ENCODE measurements around the gene AFAP1L1.

Gene AFAP1L1

DNA sequence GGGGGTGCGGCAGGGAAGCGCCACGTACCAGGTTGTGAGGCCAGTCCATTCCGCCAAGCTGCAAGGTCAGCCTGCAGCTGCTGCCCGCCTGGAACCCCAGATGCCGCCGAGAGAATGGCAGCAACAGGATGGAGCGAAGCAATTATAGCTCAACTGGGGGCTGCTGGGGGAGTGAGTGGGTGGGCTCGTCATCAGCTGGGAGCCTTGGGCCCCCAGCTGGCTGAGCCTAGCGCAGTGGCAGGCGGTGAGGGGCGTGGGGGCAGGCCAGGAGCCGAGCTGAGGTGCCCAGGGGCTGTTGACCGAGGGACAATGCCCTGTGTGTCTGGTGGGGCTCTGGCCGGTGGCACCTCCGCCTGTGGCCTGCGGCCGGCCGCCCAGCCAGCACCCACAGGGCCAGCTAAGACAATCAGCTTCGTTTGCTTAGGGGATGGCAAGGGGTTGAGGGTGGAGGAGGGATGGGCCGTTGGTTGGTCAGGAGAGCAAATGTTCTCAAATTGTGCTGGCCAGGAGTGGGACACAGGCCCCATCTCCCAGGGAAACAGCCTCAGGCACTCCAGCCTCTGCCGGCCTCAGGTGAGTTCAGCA lies 107.6 kb downstream of the AFAP1L1 start, which contains the start of gene IL17B:
IL17B (minus strand) TSS at position 116 of the 585 bp plus-strand sequence; CDS start at position 49, 67 bp downstream.
- H3K27me3 ChIP-seq (ENCODE audit: control insufficient read depth, insufficient read depth, low read length), result peaks cover 12% of the 10 kb centered on the region
- H3K4me2 ChIP-seq (ENCODE audit: low read length), result no peak within 1 kb of the TSS
- H3K9me3 ChIP-seq (replicated peaks; ENCODE audit: low read length), result no peaks in the 10 kb centered on the region
- H3K4me1 ChIP-seq (ENCODE audit: control insufficient read depth, insufficient read depth, low read length), result no peaks in the 10 kb centered on the region
- H3K4me3 ChIP-seq (ENCODE audit: low read length), result no peak within 1 kb of the TSS
- no peaks in the 10 kb centered on the region for H3K36me3 ChIP-seq (ENCODE audit: insufficient read depth, low read length)
- no peak within 1 kb of the TSS for H3K9ac ChIP-seq (ENCODE audit: low read depth, low read length)

DNA sequence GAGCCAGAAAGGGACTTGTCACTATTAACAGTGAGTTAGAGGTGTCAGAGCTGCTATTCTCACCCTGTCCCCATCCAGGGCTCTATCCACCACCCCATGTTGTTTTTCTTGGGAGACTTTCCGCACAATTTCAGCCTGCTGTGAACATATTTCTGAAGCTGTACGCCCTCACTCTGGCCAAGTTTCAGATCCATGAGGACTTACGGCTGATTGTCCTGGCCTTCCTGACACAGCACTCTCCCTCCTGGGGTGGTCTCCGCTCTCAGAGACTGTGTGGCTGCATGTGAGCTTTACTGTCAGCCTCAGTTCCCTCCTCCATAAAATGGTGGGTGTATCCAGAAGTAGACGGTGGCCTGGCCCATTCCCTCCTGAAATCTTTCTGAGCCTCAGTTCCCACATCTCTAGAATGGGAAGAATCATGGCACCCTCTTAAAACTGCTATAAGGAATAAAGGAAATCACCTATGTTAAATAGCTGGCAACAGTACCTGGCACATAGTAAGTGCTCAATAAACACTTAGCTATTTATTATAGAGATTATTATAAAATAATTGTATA lies 108.2 kb downstream of the AFAP1L1 start:
- H3K27me3 ChIP-seq (ENCODE audit: control insufficient read depth, insufficient read depth, low read length), result peaks cover 12% of the 10 kb centered on the region
- H3K4me3 ChIP-seq (ENCODE audit: low read length), result no peak overlapping the region
- H3K4me1 ChIP-seq (ENCODE audit: control insufficient read depth, insufficient read depth, low read length), result no peaks in the 10 kb centered on the region
- H3K4me2 ChIP-seq (ENCODE audit: low read length), result no peak overlapping the region
- no peaks in the 10 kb centered on the region for H3K9me3 ChIP-seq (replicated peaks; ENCODE audit: low read length)
- no peaks in the 10 kb centered on the region for H3K36me3 ChIP-seq (ENCODE audit: insufficient read depth, low read length)
- no peak overlapping the region for H3K9ac ChIP-seq (ENCODE audit: low read depth, low read length)

DNA sequence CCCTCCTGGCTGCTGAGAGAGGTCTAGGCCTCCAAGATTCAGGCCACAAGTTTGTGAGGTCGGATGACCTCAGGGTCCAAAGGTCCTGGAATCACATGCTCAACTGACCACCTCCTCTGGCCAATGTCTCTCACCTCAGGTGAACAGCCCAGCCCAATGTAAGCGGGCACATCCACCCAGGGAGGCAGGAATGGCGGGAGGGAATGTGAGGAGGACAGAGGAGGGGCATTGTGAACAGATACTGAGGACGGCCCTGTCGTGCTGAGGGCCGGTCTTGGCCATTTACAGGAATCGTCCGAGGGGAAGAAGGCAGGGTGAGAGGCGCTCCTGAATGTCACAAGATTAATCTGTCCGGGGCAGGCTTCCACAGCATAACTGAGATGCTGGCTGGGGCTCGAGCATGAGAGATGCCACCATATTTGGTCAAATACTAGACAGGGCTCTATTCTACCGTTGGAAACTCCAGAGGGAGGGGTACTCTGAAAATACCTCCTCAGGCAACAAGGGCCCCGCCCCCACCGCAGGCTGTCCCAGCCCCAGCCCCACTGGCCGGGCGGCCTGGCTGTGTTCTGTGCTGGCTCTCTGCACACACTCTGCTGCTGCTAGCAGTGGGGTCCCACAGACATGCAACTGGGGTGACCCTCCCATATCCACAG lies 108.9 kb downstream of the AFAP1L1 start:
- Histone ChIP-seq H3K9ac (ENCODE audit: low read depth, low read length) (no peak overlapping the region), H3K36me3 (ENCODE audit: insufficient read depth, low read length) (no peaks in the 10 kb centered on the region), H3K4me2 (ENCODE audit: low read length) (no peak overlapping the region), H3K4me3 (ENCODE audit: low read length) (no peak overlapping the region), H3K4me1 (ENCODE audit: control insufficient read depth, insufficient read depth, low read length) (no peaks in the 10 kb centered on the region), H3K9me3 (replicated peaks; ENCODE audit: low read length) (no peaks in the 10 kb centered on the region), H3K27me3 (ENCODE audit: control insufficient read depth, insufficient read depth, low read length) (peaks cover 12% of the 10 kb centered on the region)

DNA sequence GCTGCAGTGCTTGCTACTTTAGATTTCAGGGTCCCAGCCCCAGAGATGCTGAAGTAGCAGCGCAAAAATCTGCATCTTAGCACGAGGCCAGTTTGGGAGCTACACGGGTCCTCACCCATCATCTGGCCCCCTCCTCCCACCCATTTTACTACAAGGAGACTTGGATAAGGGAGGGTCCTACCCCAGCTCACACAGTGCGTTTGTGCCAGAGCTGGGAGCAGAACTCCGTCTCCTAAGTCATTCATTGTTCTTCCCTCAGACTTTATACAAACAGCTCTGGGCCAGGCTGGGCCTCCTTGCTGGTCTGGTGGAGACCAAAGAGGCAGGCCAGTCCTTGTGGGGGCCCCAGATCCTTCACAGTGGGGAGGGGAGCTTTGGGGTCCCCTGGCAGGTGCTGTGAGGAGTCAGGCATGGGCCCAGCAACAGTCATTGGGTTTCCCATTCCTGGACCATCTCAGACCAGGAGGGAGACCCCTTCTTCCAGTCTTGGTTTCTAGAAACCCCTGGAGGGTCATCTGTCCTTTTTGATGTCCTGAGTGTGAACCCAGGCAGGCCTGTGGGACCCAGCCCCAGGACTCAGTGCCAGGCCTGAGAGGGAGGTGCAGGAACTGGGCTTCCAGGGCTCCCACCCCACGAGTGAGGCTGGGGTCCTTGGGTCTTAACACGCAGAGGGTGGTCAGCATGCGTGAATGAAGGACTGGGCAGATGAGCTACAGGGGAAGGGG lies 109.8 kb downstream of the AFAP1L1 start:
- H3K4me3 ChIP-seq (ENCODE audit: low read length), result no peak overlapping the region
- H3K4me1 ChIP-seq (ENCODE audit: control insufficient read depth, insufficient read depth, low read length), result no peaks in the 10 kb centered on the region
- no peak overlapping the region for H3K4me2 ChIP-seq (ENCODE audit: low read length)
- peaks cover 12% of the 10 kb centered on the region for H3K27me3 ChIP-seq (ENCODE audit: control insufficient read depth, insufficient read depth, low read length)
- no peaks in the 10 kb centered on the region for H3K9me3 ChIP-seq (replicated peaks; ENCODE audit: low read length)
- no peak overlapping the region for H3K9ac ChIP-seq (ENCODE audit: low read depth, low read length)
- no peaks in the 10 kb centered on the region for H3K36me3 ChIP-seq (ENCODE audit: insufficient read depth, low read length)

DNA sequence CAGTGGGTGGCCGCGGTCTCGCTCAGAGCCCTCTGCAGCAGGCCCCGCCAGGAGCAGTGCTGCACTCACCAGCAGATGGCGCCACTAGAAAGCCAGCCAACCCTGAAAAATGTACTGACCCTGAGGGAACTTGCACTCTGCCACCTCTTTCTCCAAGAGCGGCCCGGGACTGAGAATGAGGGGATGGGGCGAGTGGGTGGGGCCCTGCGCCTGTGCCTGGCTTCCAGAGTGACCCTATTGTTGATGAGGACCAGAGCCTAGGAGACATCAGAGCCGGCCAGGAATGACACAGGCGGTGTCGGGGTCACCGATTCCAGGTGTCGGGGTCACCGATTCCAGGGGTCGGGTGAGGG lies 110.3 kb downstream of the AFAP1L1 start:
- no peak overlapping the region for H3K9ac ChIP-seq (ENCODE audit: low read depth, low read length)
- H3K4me3 ChIP-seq (ENCODE audit: low read length), result no peak overlapping the region
- no peaks in the 10 kb centered on the region for H3K36me3 ChIP-seq (ENCODE audit: insufficient read depth, low read length)
- no peaks in the 10 kb centered on the region for H3K4me1 ChIP-seq (ENCODE audit: control insufficient read depth, insufficient read depth, low read length)
- H3K9me3 ChIP-seq (replicated peaks; ENCODE audit: low read length), result no peaks in the 10 kb centered on the region
- H3K4me2 ChIP-seq (ENCODE audit: low read length), result no peak overlapping the region
- H3K27me3 ChIP-seq (ENCODE audit: control insufficient read depth, insufficient read depth, low read length), result peaks cover 12% of the 10 kb centered on the region

DNA sequence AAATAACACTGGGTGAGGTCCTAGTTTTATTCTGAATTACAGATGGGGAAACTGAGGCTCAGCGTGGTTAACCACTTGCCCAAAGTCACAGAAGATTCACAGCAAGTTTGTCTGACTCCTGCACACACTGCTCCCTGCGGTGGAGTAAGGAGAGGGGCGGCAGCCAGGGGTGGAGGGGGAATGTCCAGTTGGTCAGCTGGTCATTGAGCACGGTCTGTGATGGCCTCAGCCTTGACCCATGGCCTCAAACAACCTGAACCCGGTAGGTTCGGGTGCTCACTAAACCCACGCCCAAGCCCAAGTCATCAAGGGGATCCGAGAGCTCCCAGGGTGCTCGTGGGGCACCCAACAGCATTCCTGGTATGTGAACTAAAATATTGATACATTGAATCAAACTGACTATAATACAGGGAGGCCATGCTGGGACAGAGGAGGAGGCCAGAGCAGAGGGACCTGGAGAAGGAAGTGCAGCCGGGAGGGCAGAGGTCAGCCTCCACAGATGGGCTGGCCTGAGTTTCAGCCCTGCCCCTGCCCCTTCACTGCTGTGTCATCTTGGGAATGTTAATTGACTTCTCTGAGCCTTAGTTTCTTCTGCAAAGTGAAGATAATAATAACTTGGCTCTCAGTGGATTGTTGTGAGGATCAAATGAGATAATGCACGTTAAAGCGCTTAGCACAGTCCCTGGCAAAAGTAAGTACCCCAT lies 111.0 kb downstream of the AFAP1L1 start:
- H3K4me2 ChIP-seq (ENCODE audit: low read length), result no peak overlapping the region
- H3K27me3 ChIP-seq (ENCODE audit: control insufficient read depth, insufficient read depth, low read length), result peaks cover 12% of the 10 kb centered on the region
- no peak overlapping the region for H3K9ac ChIP-seq (ENCODE audit: low read depth, low read length)
- no peak overlapping the region for H3K4me3 ChIP-seq (ENCODE audit: low read length)
- no peaks in the 10 kb centered on the region for H3K9me3 ChIP-seq (replicated peaks; ENCODE audit: low read length)
- H3K36me3 ChIP-seq (ENCODE audit: insufficient read depth, low read length), result no peaks in the 10 kb centered on the region
- H3K4me1 ChIP-seq (ENCODE audit: control insufficient read depth, insufficient read depth, low read length), result peaks cover under 1% of the 10 kb centered on the region

DNA sequence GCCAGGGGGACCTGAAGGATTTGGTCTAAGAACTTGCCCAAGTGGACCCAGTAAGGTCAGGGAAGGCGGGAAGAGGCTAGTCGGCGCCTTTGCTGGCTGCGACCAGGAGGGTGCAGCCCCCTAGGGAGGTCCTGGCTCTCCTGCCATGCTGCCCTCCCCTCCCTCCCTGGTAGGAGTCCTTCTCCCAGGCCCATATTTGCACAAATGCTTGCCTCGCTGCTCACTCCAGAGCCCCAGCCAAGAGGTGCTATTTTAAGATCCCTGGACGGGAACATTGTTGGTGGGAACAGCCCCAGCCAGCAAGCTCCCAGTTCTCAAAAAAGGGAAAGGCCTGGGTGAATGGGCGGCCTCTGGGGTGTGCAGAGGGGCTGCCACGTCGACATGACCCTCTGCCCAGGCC lies 111.7 kb downstream of the AFAP1L1 start:
- Histone ChIP-seq H3K4me2 (ENCODE audit: low read length) (no peak overlapping the region), H3K4me1 (ENCODE audit: control insufficient read depth, insufficient read depth, low read length) (peaks cover 6% of the 10 kb centered on the region), H3K4me3 (ENCODE audit: low read length) (no peak overlapping the region), H3K36me3 (ENCODE audit: insufficient read depth, low read length) (no peaks in the 10 kb centered on the region), H3K9ac (ENCODE audit: low read depth, low read length) (no peak overlapping the region), H3K27me3 (ENCODE audit: control insufficient read depth, insufficient read depth, low read length) (peaks cover 8% of the 10 kb centered on the region), H3K9me3 (replicated peaks; ENCODE audit: low read length) (no peaks in the 10 kb centered on the region)

DNA sequence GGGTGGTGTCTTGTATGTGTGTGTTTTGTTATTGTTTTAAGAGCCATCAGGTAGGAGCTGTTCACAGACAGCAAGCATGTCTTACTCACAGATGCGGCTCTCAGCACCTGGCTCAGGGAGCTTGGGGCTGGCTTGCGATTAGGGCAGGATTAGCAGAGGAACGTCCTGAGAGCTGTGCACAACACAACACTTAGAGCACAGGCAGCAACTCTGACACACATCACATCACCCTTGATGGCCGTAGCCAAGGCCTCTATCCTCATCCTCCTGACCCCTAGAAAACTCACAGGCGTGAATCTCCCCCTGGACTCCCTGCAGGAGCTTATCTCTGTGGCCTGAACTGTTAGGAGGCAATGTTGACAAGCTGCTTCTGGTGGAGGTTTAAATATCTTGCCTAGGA lies 114.5 kb downstream of the AFAP1L1 start:
- no peaks in the 10 kb centered on the region for H3K27me3 ChIP-seq (ENCODE audit: control insufficient read depth, insufficient read depth, low read length)
- H3K4me1 ChIP-seq (ENCODE audit: control insufficient read depth, insufficient read depth, low read length), result peaks cover 6% of the 10 kb centered on the region
- no peak overlapping the region for H3K4me3 ChIP-seq (ENCODE audit: low read length)
- no peak overlapping the region for H3K9ac ChIP-seq (ENCODE audit: low read depth, low read length)
- H3K4me2 ChIP-seq (ENCODE audit: low read length), result no peak overlapping the region
- H3K36me3 ChIP-seq (ENCODE audit: insufficient read depth, low read length), result no peaks in the 10 kb centered on the region
- no peaks in the 10 kb centered on the region for H3K9me3 ChIP-seq (replicated peaks; ENCODE audit: low read length)

DNA sequence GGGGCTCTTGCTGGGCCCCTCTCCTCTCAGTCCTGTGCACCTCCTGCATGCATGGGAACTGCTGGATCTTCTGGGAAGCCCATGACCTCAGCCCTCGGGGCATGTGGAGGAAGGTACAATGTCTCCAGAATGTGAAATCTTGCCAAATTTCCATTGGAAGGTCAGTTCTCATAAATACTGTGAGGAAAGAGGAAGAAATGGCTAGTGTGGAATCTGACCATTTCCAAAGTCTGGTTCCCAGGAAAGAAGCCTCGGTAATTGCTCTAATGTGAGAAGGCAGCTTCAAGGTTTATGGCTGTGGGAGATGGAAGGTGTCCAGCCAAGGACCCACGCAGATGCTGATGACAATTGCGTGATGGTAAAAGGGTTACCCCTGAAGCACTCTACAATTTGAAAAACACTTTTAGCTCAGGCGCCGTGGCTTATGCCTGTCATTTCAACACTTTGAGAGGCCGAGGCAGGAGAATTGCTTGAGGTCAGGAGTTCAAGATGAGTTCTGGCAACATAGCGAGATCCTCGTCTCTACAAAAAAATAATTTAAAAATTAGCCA lies 115.5 kb downstream of the AFAP1L1 start:
- no peak overlapping the region for H3K4me3 ChIP-seq (ENCODE audit: low read length)
- H3K36me3 ChIP-seq (ENCODE audit: insufficient read depth, low read length), result no peaks in the 10 kb centered on the region
- H3K9me3 ChIP-seq (replicated peaks; ENCODE audit: low read length), result no peaks in the 10 kb centered on the region
- no peak overlapping the region for H3K9ac ChIP-seq (ENCODE audit: low read depth, low read length)
- no peaks in the 10 kb centered on the region for H3K27me3 ChIP-seq (ENCODE audit: control insufficient read depth, insufficient read depth, low read length)
- peaks cover 6% of the 10 kb centered on the region for H3K4me1 ChIP-seq (ENCODE audit: control insufficient read depth, insufficient read depth, low read length)
- H3K4me2 ChIP-seq (ENCODE audit: low read length), result no peak overlapping the region

DNA sequence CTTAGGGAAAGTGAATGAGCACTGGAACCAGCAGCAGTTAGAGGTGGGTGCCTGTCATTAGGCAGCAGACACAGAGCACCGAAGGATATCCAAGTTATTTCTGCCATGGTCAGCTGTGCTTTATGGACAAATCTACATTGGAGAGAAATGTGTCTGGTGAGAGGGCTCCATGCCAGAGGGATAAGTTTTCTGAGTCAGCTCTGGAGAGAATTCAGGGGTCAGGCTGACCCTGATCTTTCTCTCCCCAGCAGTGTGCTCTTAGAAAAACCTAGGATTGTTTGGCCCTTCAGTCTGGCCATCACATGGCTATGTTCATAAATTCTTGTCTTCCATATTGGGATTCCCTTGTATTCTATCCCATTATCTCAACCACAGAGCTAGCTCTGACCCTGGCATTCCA lies 116.3 kb downstream of the AFAP1L1 start:
- no peak overlapping the region for H3K9ac ChIP-seq (ENCODE audit: low read depth, low read length)
- H3K4me3 ChIP-seq (ENCODE audit: low read length), result no peak overlapping the region
- H3K9me3 ChIP-seq (replicated peaks; ENCODE audit: low read length), result no peaks in the 10 kb centered on the region
- H3K27me3 ChIP-seq (ENCODE audit: control insufficient read depth, insufficient read depth, low read length), result no peaks in the 10 kb centered on the region
- peaks cover 6% of the 10 kb centered on the region for H3K4me1 ChIP-seq (ENCODE audit: control insufficient read depth, insufficient read depth, low read length)
- H3K36me3 ChIP-seq (ENCODE audit: insufficient read depth, low read length), result no peaks in the 10 kb centered on the region
- H3K4me2 ChIP-seq (ENCODE audit: low read length), result no peak overlapping the region

Measured in skeletal muscle satellite cell (primary cell).